GM23338 (cell line): Measurements from ENCODE around the gene PITX1.
A peak's percentile ranks its signal among the peaks of the same experiment; 100 is the strongest.

Experiments used
- CREB1 ChIP-seq: fragments of 250-450 bp; sonication (Bioruptor Pico); IDR thresholded peaks from 2 replicates; pipeline ENCODE4 v1.5.0; 2020; ENCODE audit warnings: low read depth, mild to moderate bottlenecking, moderate library complexity
- CTCF ChIP-seq, 2 experiments: fragments of 200-600 bp in 1 of 2; sonication (generic) in 1 of 2; conservative IDR thresholded peaks; 2 replicates each; pipeline versions ENCODE4 v1.5.1 to v1.6.1; 2016 to 2017; ENCODE audit warnings: antibody characterized with exemption in 2 of 2, low read depth in 2 of 2, mild to moderate bottlenecking in 2 of 2, moderate library complexity in 1 of 2
- EZH2 ChIP-seq: fragments of 200-600 bp; sonication (generic); IDR thresholded peaks from one replicate; pipeline ENCODE4 v1.8.0; 2017; ENCODE audit warnings: antibody characterized with exemption, mild to moderate bottlenecking, low read depth; ENCODE audit not compliant: unreplicated experiment
- EZH2phosphoT487 ChIP-seq: fragments of 200-600 bp; sonication (generic); IDR thresholded peaks from one replicate; pipeline ENCODE4 v1.8.1; 2018; ENCODE audit warnings: antibody characterized with exemption; ENCODE audit not compliant: unreplicated experiment
- NANOG ChIP-seq: IDR thresholded peaks from 2 replicates; pipeline ENCODE4 v1.6.1; 2016; ENCODE audit warnings: antibody characterized with exemption, borderline replicate concordance
- POLR2AphosphoS5 ChIP-seq: IDR thresholded peaks from 2 replicates; pipeline ENCODE4 v1.6.1; 2016; ENCODE audit warnings: antibody characterized with exemption, low read depth
- ZNF114 ChIP-seq: fragments of 250-450 bp; sonication (Bioruptor Pico); IDR thresholded peaks from 2 replicates; pipeline ENCODE4 v1.5.0; 2020; ENCODE audit warnings: mild to moderate bottlenecking, moderate library complexity
- ZNF462 ChIP-seq: fragments of 250-450 bp; sonication (Bioruptor Pico); IDR thresholded peaks from 2 replicates; pipeline ENCODE4 v1.5.0; 2020; ENCODE audit warnings: mild to moderate bottlenecking, moderate library complexity

- TF ChIP-seq CTCF (conservative IDR thresholded peaks at IDR 0.05; ENCODE audit: low read depth in 2 of 2) (no peak), POLR2AphosphoS5 (no peak), CREB1 (peak; percentile 75; the same call in 1 of the 2 replicates), EZH2phosphoT487 (no peak), EZH2 (no peak), ZNF114 (CRISPR knock-in tag) (no peak), ZNF462 (CRISPR knock-in tag) (no peak), NANOG (no peak)
These were observed 35.2 kb upstream of the PITX1 start for GRCh38 chr5:135069016-135069770.
